ENCODE measurements around the gene RHOJ.

- TF ChIP-seq EZH2phosphoT487 (IDR thresholded peaks at IDR 0.05; ENCODE audit: borderline replicate concordance, low read length) (no peak), CTCF (IDR thresholded peaks at IDR 0.05; ENCODE audit: low read depth, low read length, poor library complexity, severe bottlenecking) (no peak)
These were observed 81.8 kb downstream of the RHOJ start for GRCh38 chr14:63286071-63286470.

Measured in DOHH2 (cell line).